ENCODE results near the gene BDH1. TPM values are rescaled to one million over a fixed set of nuclear protein-coding genes. Genes with fewer than 3 reads are reported as not detected.

The BDH1 gene
- total and polyA plus RNA-seq, 2 of the 13 experiments (the other 11 are each of a cell fraction or from before 2014, with no cell fraction given): 21.2 to 71.9 TPM

DNA sequence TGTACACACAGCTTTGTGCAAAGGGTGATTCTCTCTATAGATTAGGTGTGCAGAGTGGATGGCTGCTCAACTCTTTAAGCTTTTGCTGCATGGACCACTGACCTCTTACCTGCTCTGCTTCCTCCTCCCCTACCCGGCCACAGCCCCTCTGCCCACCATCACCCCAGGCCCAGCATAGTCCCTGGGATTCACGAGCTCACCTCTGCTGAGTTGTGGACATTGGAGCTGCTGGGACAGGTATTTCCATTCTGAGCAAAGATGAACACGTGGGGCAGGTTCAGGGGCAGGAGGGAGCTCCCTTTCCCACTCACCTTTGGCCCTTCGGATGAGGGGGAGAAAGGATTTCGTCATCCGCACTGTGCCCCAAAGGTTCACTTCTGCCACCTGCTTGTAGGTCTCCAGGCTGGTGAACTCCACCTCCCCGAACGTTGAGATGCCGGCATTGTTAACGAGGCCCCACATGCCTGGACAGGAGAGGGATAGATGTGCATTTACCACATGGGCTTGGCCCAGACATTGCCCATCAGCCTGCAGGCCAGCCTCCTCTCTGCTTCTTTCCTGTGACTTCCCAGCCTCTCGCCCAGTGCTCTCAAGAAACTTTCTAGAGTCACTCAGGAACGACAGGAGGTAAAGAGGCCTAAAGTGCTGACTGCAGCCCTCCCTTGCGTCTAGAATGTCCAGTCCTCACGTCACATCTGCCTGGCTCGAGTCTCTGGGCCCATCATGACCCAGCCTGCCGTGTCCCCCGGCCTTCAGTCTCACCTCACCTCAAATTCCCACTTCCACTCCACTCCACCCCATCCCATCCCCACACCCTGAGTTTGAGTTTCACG lies 41.6 kb downstream of the BDH1 start (continued):
- TF ChIP-seq, protein P1, sequence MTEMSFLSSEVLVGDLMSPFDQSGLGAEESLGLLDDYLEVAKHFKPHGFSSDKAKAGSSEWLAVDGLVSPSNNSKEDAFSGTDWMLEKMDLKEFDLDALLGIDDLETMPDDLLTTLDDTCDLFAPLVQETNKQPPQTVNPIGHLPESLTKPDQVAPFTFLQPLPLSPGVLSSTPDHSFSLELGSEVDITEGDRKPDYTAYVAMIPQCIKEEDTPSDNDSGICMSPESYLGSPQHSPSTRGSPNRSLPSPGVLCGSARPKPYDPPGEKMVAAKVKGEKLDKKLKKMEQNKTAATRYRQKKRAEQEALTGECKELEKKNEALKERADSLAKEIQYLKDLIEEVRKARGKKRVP (CRISPR knock-in tag; IDR thresholded peaks at IDR 0.05): 0 out of 4 replicates have a peak, but pooled peaks of 1 of the 2 experiments have one; percentile 17
- TF ChIP-seq HIVEP1 (CRISPR knock-in tag; IDR thresholded peaks at IDR 0.05) (no peak), REPIN1 (CRISPR knock-in tag; IDR thresholded peaks at IDR 0.05; ENCODE audit: borderline replicate concordance, low read depth) (peak; percentile 25), KDM5B (CRISPR knock-in tag; IDR thresholded peaks at IDR 0.05; ENCODE audit: borderline replicate concordance) (peak; percentile 36; the same call in 1 of the 2 replicates), NFKBIZ (CRISPR knock-in tag; IDR thresholded peaks at IDR 0.05) (no peak), ZNF563 (CRISPR knock-in tag; IDR thresholded peaks at IDR 0.05) (no peak), HNF4G (IDR thresholded peaks at IDR 0.05; ENCODE audit: borderline replicate concordance, low read depth, low read length) (peak; percentile 72; the same call in 1 of the 2 replicates), HNF4G (CRISPR knock-in tag; IDR thresholded peaks at IDR 0.05; ENCODE audit: borderline replicate concordance, low read depth) (peak; percentile 36; the same call in 1 of the 2 replicates), ZNF232 (CRISPR knock-in tag; IDR thresholded peaks at IDR 0.05; ENCODE audit: borderline replicate concordance) (no peak), REXO4 (CRISPR knock-in tag; IDR thresholded peaks at IDR 0.05; ENCODE audit: borderline replicate concordance) (no peak), BORCS8-MEF2B (CRISPR knock-in tag; IDR thresholded peaks at IDR 0.05) (peak; percentile 45; the same call in 1 of the 2 replicates), NR3C1 (CRISPR knock-in tag; IDR thresholded peaks at IDR 0.05) (no peak)
- TF ChIP-seq, protein P2, sequence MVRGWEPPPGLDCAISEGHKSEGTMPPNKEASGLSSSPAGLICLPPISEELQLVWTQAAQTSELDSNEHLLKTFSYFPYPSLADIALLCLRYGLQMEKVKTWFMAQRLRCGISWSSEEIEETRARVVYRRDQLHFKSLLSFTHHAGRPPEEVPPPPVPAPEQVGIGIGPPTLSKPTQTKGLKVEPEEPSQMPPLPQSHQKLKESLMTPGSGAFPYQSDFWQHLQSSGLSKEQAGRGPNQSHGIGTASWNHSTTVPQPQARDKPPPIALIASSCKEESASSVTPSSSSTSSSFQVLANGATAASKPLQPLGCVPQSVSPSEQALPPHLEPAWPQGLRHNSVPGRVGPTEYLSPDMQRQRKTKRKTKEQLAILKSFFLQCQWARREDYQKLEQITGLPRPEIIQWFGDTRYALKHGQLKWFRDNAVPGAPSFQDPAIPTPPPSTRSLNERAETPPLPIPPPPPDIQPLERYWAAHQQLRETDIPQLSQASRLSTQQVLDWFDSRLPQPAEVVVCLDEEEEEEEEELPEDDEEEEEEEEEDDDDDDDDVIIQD (CRISPR knock-in tag; IDR thresholded peaks at IDR 0.05; ENCODE audit: low read depth): peak; percentile 40; the same call in 1 of the 2 replicates
- TF ChIP-seq, protein P3, sequence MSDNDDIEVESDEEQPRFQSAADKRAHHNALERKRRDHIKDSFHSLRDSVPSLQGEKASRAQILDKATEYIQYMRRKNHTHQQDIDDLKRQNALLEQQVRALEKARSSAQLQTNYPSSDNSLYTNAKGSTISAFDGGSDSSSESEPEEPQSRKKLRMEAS (IDR thresholded peaks at IDR 0.05): peak; percentile 71
- TF ChIP-seq, protein P4, sequence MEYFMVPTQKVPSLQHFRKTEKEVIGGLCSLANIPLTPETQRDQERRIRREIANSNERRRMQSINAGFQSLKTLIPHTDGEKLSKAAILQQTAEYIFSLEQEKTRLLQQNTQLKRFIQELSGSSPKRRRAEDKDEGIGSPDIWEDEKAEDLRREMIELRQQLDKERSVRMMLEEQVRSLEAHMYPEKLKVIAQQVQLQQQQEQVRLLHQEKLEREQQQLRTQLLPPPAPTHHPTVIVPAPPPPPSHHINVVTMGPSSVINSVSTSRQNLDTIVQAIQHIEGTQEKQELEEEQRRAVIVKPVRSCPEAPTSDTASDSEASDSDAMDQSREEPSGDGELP (IDR thresholded peaks at IDR 0.05; ENCODE audit: borderline replicate concordance, low read depth): peak; percentile 10; the same call in 1 of the 2 replicates
- TF ChIP-seq, protein P5, sequence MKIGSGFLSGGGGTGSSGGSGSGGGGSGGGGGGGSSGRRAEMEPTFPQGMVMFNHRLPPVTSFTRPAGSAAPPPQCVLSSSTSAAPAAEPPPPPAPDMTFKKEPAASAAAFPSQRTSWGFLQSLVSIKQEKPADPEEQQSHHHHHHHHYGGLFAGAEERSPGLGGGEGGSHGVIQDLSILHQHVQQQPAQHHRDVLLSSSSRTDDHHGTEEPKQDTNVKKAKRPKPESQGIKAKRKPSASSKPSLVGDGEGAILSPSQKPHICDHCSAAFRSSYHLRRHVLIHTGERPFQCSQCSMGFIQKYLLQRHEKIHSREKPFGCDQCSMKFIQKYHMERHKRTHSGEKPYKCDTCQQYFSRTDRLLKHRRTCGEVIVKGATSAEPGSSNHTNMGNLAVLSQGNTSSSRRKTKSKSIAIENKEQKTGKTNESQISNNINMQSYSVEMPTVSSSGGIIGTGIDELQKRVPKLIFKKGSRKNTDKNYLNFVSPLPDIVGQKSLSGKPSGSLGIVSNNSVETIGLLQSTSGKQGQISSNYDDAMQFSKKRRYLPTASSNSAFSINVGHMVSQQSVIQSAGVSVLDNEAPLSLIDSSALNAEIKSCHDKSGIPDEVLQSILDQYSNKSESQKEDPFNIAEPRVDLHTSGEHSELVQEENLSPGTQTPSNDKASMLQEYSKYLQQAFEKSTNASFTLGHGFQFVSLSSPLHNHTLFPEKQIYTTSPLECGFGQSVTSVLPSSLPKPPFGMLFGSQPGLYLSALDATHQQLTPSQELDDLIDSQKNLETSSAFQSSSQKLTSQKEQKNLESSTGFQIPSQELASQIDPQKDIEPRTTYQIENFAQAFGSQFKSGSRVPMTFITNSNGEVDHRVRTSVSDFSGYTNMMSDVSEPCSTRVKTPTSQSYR (CRISPR knock-in tag; IDR thresholded peaks at IDR 0.05; ENCODE audit: borderline replicate concordance): 0 out of 2 replicates have a peak, but pooled peaks have one; percentile 9
- TF ChIP-seq, protein P6, sequence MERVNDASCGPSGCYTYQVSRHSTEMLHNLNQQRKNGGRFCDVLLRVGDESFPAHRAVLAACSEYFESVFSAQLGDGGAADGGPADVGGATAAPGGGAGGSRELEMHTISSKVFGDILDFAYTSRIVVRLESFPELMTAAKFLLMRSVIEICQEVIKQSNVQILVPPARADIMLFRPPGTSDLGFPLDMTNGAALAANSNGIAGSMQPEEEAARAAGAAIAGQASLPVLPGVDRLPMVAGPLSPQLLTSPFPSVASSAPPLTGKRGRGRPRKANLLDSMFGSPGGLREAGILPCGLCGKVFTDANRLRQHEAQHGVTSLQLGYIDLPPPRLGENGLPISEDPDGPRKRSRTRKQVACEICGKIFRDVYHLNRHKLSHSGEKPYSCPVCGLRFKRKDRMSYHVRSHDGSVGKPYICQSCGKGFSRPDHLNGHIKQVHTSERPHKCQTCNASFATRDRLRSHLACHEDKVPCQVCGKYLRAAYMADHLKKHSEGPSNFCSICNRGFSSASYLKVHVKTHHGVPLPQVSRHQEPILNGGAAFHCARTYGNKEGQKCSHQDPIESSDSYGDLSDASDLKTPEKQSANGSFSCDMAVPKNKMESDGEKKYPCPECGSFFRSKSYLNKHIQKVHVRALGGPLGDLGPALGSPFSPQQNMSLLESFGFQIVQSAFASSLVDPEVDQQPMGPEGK (CRISPR knock-in tag; IDR thresholded peaks at IDR 0.05): peak; percentile 15
